Activated naive CD8-positive, alpha-beta T cell (primary cell): ENCODE data around the gene MTA2.
"Not testable (repeated sequence)": the region's sequence is repeated elsewhere in the genome, so short reads cannot be mapped to it uniquely, and the experiment has no call there.

Source experiments
- H3K27ac Mint-ChIP-seq: one replicate; pipeline ENCODE4 v1.8.0; 2021; ENCODE audit warnings: mixed read lengths
- H3K27me3 Mint-ChIP-seq: one replicate; pipeline ENCODE4 v1.8.0; 2021; ENCODE audit warnings: mixed read lengths
- H3K36me3 Mint-ChIP-seq: one replicate; pipeline ENCODE4 v1.8.0; 2021; ENCODE audit warnings: mixed read lengths
- H3K4me1 Mint-ChIP-seq: one replicate; pipeline ENCODE4 v1.8.0; 2021; ENCODE audit warnings: low read depth, mixed read lengths
- H3K4me3 Mint-ChIP-seq: one replicate; pipeline ENCODE4 v1.8.0; 2021; ENCODE audit warnings: mild to moderate bottlenecking, mixed read lengths
- H3K9me3 Mint-ChIP-seq: one replicate; pipeline ENCODE4 v1.8.0; 2021; ENCODE audit warnings: low read depth, mixed read lengths

MTA2 gene

GRCh38 chr11:62621567-62622470, 20.2 kb upstream of the MTA2 start, which contains the start of gene B3GAT3:
TSS of gene B3GAT3 (minus strand) at chr11:62621986. CDS start at chr11:62621947, 39 bp downstream.
- Mint-ChIP-seq H3K9me3 (no peaks in the 10 kb centered on the region), H3K27ac (peak within 1 kb of the TSS; percentile 99), H3K27me3 (no peaks in the 10 kb centered on the region), H3K4me3 (peak within 1 kb of the TSS; percentile 100), H3K4me1 (peaks cover 28% of the 10 kb centered on the region), H3K36me3 (peaks cover 7% of the 10 kb centered on the region)

- Mint-ChIP-seq H3K27ac (peak overlapping the region; percentile 99), H3K9me3 (no peaks in the 10 kb centered on the region), H3K4me1 (peaks cover 30% of the 10 kb centered on the region), H3K4me3 (peak overlapping the region; percentile 100), H3K27me3 (no peaks in the 10 kb centered on the region), H3K36me3 (peaks cover 7% of the 10 kb centered on the region)
These were observed 19.4 kb upstream of the MTA2 start for GRCh38 chr11:62621027-62621566.

- not testable (repeated sequence) for H3K36me3 Mint-ChIP-seq, H3K27me3 Mint-ChIP-seq, H3K4me3 Mint-ChIP-seq, H3K27ac Mint-ChIP-seq, H3K9me3 Mint-ChIP-seq
- peaks cover 39% of the 10 kb centered on the region for H3K4me1 Mint-ChIP-seq
These were observed 15.3 kb upstream of the MTA2 start for GRCh38 chr11:62616957-62617356.

- Mint-ChIP-seq H3K27ac (no peak overlapping the region), H3K4me3 (no peak overlapping the region), H3K36me3 (peaks cover 2% of the 10 kb centered on the region), H3K9me3 (no peaks in the 10 kb centered on the region), H3K27me3 (no peaks in the 10 kb centered on the region), H3K4me1 (peaks cover 36% of the 10 kb centered on the region)
These were observed 13.9 kb upstream of the MTA2 start for GRCh38 chr11:62615521-62615920.

- Mint-ChIP-seq H3K4me1 (peaks cover 41% of the 10 kb centered on the region), H3K36me3 (peaks cover 2% of the 10 kb centered on the region), H3K27me3 (no peaks in the 10 kb centered on the region), H3K27ac (peak overlapping the region; percentile 91), H3K4me3 (peak overlapping the region; percentile 74), H3K9me3 (no peaks in the 10 kb centered on the region)
These were observed 12.6 kb upstream of the MTA2 start for GRCh38 chr11:62614275-62614674.

- Mint-ChIP-seq H3K36me3 (peaks cover 2% of the 10 kb centered on the region), H3K27ac (no peak overlapping the region), H3K4me1 (peaks cover 44% of the 10 kb centered on the region), H3K27me3 (no peaks in the 10 kb centered on the region), H3K9me3 (no peaks in the 10 kb centered on the region), H3K4me3 (peak overlapping the region; percentile 58)
These were observed 11.7 kb upstream of the MTA2 start for GRCh38 chr11:62613291-62613778.

- Mint-ChIP-seq H3K4me3 (peak within 1 kb of the TSS; percentile 99), H3K4me1 (peaks cover 50% of the 10 kb centered on the region), H3K27ac (peak within 1 kb of the TSS; percentile 99), H3K9me3 (no peaks in the 10 kb centered on the region), H3K27me3 (no peaks in the 10 kb centered on the region), H3K36me3 (peaks cover 2% of the 10 kb centered on the region)
These were observed 11.0 kb upstream of the MTA2 start, which contains the start of the genes EML3 and ROM1 for GRCh38 chr11:62612366-62613290. TSS of gene EML3 (minus strand) at chr11:62612775. CDS start at chr11:62612457, 318 bp downstream. TSS of gene ROM1 (plus strand) at chr11:62613257. CDS start at chr11:62613282, 25 bp downstream.

GRCh38 chr11:62611705-62612365, 10.2 kb upstream of the MTA2 start:
- H3K27me3 Mint-ChIP-seq, result no peaks in the 10 kb centered on the region
- H3K4me1 Mint-ChIP-seq, result peaks cover 53% of the 10 kb centered on the region
- H3K9me3 Mint-ChIP-seq, result no peaks in the 10 kb centered on the region
- H3K4me3 Mint-ChIP-seq, result peak overlapping the region; percentile 99
- H3K36me3 Mint-ChIP-seq, result peaks cover 2% of the 10 kb centered on the region
- peak overlapping the region; percentile 99 for H3K27ac Mint-ChIP-seq

- H3K36me3 Mint-ChIP-seq, result peaks cover 4% of the 10 kb centered on the region
- H3K27me3 Mint-ChIP-seq, result no peaks in the 10 kb centered on the region
- peak overlapping the region; percentile 99 for H3K4me3 Mint-ChIP-seq
- peak overlapping the region; percentile 99 for H3K27ac Mint-ChIP-seq
- no peaks in the 10 kb centered on the region for H3K9me3 Mint-ChIP-seq
- peaks cover 53% of the 10 kb centered on the region for H3K4me1 Mint-ChIP-seq
These were observed 9.4 kb upstream of the MTA2 start for GRCh38 chr11:62610814-62611704.

GRCh38 chr11:62610403-62610802, 8.7 kb upstream of the MTA2 start:
- Mint-ChIP-seq H3K4me3 (peak overlapping the region; percentile 80), H3K27me3 (no peaks in the 10 kb centered on the region), H3K27ac (peak overlapping the region; percentile 99), H3K36me3 (peaks cover 4% of the 10 kb centered on the region), H3K4me1 (peaks cover 53% of the 10 kb centered on the region), H3K9me3 (no peaks in the 10 kb centered on the region)

- H3K4me1 Mint-ChIP-seq, result peaks cover 46% of the 10 kb centered on the region
- peaks cover 2% of the 10 kb centered on the region for H3K36me3 Mint-ChIP-seq
- no peaks in the 10 kb centered on the region for H3K9me3 Mint-ChIP-seq
- H3K27me3 Mint-ChIP-seq, result no peaks in the 10 kb centered on the region
- peak overlapping the region; percentile 46 for H3K4me3 Mint-ChIP-seq
- peak overlapping the region; percentile 46 for H3K27ac Mint-ChIP-seq
These were observed 7.1 kb upstream of the MTA2 start for GRCh38 chr11:62608776-62609175.

GRCh38 chr11:62607714-62608113, 6.0 kb upstream of the MTA2 start:
- Mint-ChIP-seq H3K27ac (no peak overlapping the region), H3K36me3 (peaks cover 5% of the 10 kb centered on the region), H3K4me1 (peaks cover 51% of the 10 kb centered on the region), H3K9me3 (no peaks in the 10 kb centered on the region), H3K4me3 (no peak overlapping the region), H3K27me3 (no peaks in the 10 kb centered on the region)

- no peaks in the 10 kb centered on the region for H3K9me3 Mint-ChIP-seq
- H3K27me3 Mint-ChIP-seq, result no peaks in the 10 kb centered on the region
- H3K27ac Mint-ChIP-seq, result no peak overlapping the region
- H3K4me3 Mint-ChIP-seq, result no peak overlapping the region
- peaks cover 50% of the 10 kb centered on the region for H3K4me1 Mint-ChIP-seq
- H3K36me3 Mint-ChIP-seq, result peaks cover 9% of the 10 kb centered on the region
These were observed 4.2 kb upstream of the MTA2 start for GRCh38 chr11:62605902-62606301.
